HG03097 (cell line): Measurements from ENCODE around the gene SHC3.

Experiments
- ATAC-seq: cut with Tn5 transposase; IDR thresholded peaks from one replicate; pipeline ENCODE4 v1.9.1; 2021; ENCODE audit not compliant: unreplicated experiment, low FRiP score

SHC3 gene

GRCh38 chr9:89006996-89007967 is 171.3 kb downstream of the SHC3 start:
- ATAC-seq = no peak

- ATAC-seq = no peak
Observed at GRCh38 chr9:89006267-89006666, 172.4 kb downstream of the SHC3 start.

GRCh38 chr9:89005323-89005722 is 173.3 kb downstream of the SHC3 start:
- ATAC-seq = no peak

GRCh38 chr9:89002987-89003386 is 175.6 kb downstream of the SHC3 start:
- ATAC-seq = no peak

GRCh38 chr9:89001917-89002540 is 176.6 kb downstream of the SHC3 start:
- ATAC-seq = no peak

- ATAC-seq = no peak
Observed at GRCh38 chr9:89000973-89001916, 177.4 kb downstream of the SHC3 start.

GRCh38 chr9:89000371-89000781 is 178.2 kb downstream of the SHC3 start:
- ATAC-seq = no peak

- ATAC-seq = no peak
Observed at GRCh38 chr9:88998911-88999310, 179.7 kb downstream of the SHC3 start.

GRCh38 chr9:88998503-88998902 is 180.1 kb downstream of the SHC3 start:
- no peak for ATAC-seq

- no peak for ATAC-seq
Observed at GRCh38 chr9:88997646-88998045, 181.0 kb downstream of the SHC3 start.

GRCh38 chr9:88996921-88997235 is 181.7 kb downstream of the SHC3 start:
- ATAC-seq = no peak

GRCh38 chr9:88996046-88996920 is 182.3 kb downstream of the SHC3 start:
- no peak for ATAC-seq

- ATAC-seq = no peak
Observed at GRCh38 chr9:88995627-88996026, 183.0 kb downstream of the SHC3 start.

- no peak for ATAC-seq
Observed at GRCh38 chr9:88995200-88995577, 183.4 kb downstream of the SHC3 start.

- no peak for ATAC-seq
Observed at GRCh38 chr9:88994469-88995199, 184.0 kb downstream of the SHC3 start.

- ATAC-seq = no peak
Observed at GRCh38 chr9:88993871-88994460, 184.7 kb downstream of the SHC3 start.

- no peak for ATAC-seq
Observed at GRCh38 chr9:88993327-88993726, 185.3 kb downstream of the SHC3 start.

- ATAC-seq = no peak
Observed at GRCh38 chr9:88992556-88992955, 186.1 kb downstream of the SHC3 start.
